ENCODE data around the gene DCAKD. TPM values are rescaled to one million over a fixed set of nuclear protein-coding genes. Genes with fewer than 3 reads are reported as not detected.

DCAKD gene
- total RNA-seq, 1 experiment from 2014 or later, result 57.7 TPM

GRCh38 chr17:45035848-45036247, 15.6 kb downstream of the DCAKD start:
- Mint-ChIP-seq H3K9me3 (no peaks in the 10 kb centered on the region), H3K4me1 (peaks cover 9% of the 10 kb centered on the region), H3K27ac (no peak overlapping the region), H3K4me3 (no peak overlapping the region), H3K36me3 (peaks cover 19% of the 10 kb centered on the region), H3K27me3 (ENCODE audit: low read depth) (no peaks in the 10 kb centered on the region)
- CTCF ChIA-PET, result interaction anchor here (0.6 kb wide), 1 partner anchor 14 kb away, joined by 4 read pairs; no protein-coding TSS in a partner anchor
- DNase-seq (ENCODE audit: low spot score), result no peak
- POLR2A ChIA-PET, result interaction anchor here (0.6 kb wide), 1 partner anchor 47 kb away, joined by 4 read pairs; no protein-coding TSS in a partner anchor
- ATAC-seq, result no peak
- no peak for TF ChIP-seq ATF2 (CRISPR knock-in tag; IDR thresholded peaks at IDR 0.05; ENCODE audit: borderline replicate concordance, low read depth)
- no peak for TF ChIP-seq GRHL2 (CRISPR knock-in tag; IDR thresholded peaks at IDR 0.05; ENCODE audit: insufficient replicate concordance, severe bottlenecking)
- TF ChIP-seq ZSCAN18 (CRISPR knock-in tag; IDR thresholded peaks at IDR 0.05), result no peak
- TF ChIP-seq EMX1 (CRISPR knock-in tag; IDR thresholded peaks at IDR 0.05), result no peak
- TF ChIP-seq ZNF423 (CRISPR knock-in tag; IDR thresholded peaks at IDR 0.05), result no peak
- no peak for TF ChIP-seq USF1 (CRISPR knock-in tag; IDR thresholded peaks at IDR 0.05)
- TF ChIP-seq SMAD4 (CRISPR knock-in tag; IDR thresholded peaks at IDR 0.05), result no peak
- no peak for TF ChIP-seq ATF3 (CRISPR knock-in tag; conservative IDR thresholded peaks at IDR 0.05)
- TF ChIP-seq JUN (CRISPR knock-in tag; IDR thresholded peaks at IDR 0.05), result no peak
- TF ChIP-seq NR2C2 (CRISPR knock-in tag; IDR thresholded peaks at IDR 0.05), result no peak
- no peak for TF ChIP-seq ESRRA (CRISPR knock-in tag; IDR thresholded peaks at IDR 0.05; ENCODE audit: borderline replicate concordance)
- no peak for TF ChIP-seq FOXP4 (CRISPR knock-in tag; IDR thresholded peaks at IDR 0.05)
- no peak for TF ChIP-seq TEAD4 (CRISPR knock-in tag; IDR thresholded peaks at IDR 0.05)
- TF ChIP-seq MXD4 (CRISPR knock-in tag; IDR thresholded peaks at IDR 0.05; ENCODE audit: borderline replicate concordance), result no peak
- TF ChIP-seq IRF1 (CRISPR knock-in tag; IDR thresholded peaks at IDR 0.05), result no peak
- TF ChIP-seq OVOL2 (CRISPR knock-in tag; IDR thresholded peaks at IDR 0.05; ENCODE audit: borderline replicate concordance), result no peak

- no peak for ATAC-seq
- Mint-ChIP-seq H3K27ac (peak overlapping the region; percentile 88), H3K9me3 (no peaks in the 10 kb centered on the region), H3K4me1 (peaks cover 4% of the 10 kb centered on the region; the same call in 1 of the 2 replicates), H3K4me3 (no peak overlapping the region), H3K27me3 (ENCODE audit: low read depth) (no peaks in the 10 kb centered on the region), H3K36me3 (peaks cover 27% of the 10 kb centered on the region)
- CTCF ChIA-PET, result interaction anchor here (0.9 to 1.9 kb wide), 3 partner anchors 12 to 114 kb away, joined by 3 to 5 read pairs (median 3); no protein-coding TSS in a partner anchor
- DNase-seq (ENCODE audit: low spot score), result no peak
- POLR2A ChIA-PET, result no interaction called here
- TF ChIP-seq SMAD4 (CRISPR knock-in tag; IDR thresholded peaks at IDR 0.05), result no peak
- TF ChIP-seq HMGA2 (CRISPR knock-in tag; IDR thresholded peaks at IDR 0.05), result no peak
- TF ChIP-seq TEAD4 (CRISPR knock-in tag; IDR thresholded peaks at IDR 0.05), result no peak
- TF ChIP-seq ZNF263 (CRISPR knock-in tag; IDR thresholded peaks at IDR 0.05; ENCODE audit: low read depth), result no peak
- no peak for TF ChIP-seq CBFB (CRISPR knock-in tag; IDR thresholded peaks at IDR 0.05; ENCODE audit: low read depth)
- no peak for TF ChIP-seq JAZF1 (CRISPR knock-in tag; IDR thresholded peaks at IDR 0.05)
- no peak for TF ChIP-seq GTF2I (CRISPR knock-in tag; conservative IDR thresholded peaks at IDR 0.05)
- no peak for TF ChIP-seq ATF6 (CRISPR knock-in tag; IDR thresholded peaks at IDR 0.05)
- TF ChIP-seq PRDM15 (CRISPR knock-in tag; IDR thresholded peaks at IDR 0.05), result no peak
Observed at GRCh38 chr17:45034599-45034998, 16.8 kb downstream of the DCAKD start.
